HepG2 (cell line): ENCODE results near the gene ISCA1. TPM values are rescaled to one million over a fixed set of nuclear protein-coding genes. Genes with fewer than 3 reads are reported as not detected.

ENCODE experiments used
- ATAC-seq: fragments of 200-7000 bp; cut with Tn5 transposase; 3 replicates; pipeline ENCODE4 v1.9.1; 2020; ENCODE audit warnings: mild to moderate bottlenecking, moderate library complexity
- BruUV-seq: library from RNA; stranded (reverse); fragments of 400-500 nt; replicated peaks from 2 replicates; lab custom pipeline; 2021; lab: Mats Ljungman, UMichigan
- CTCF ChIA-PET: fragments of 300-600 bp; formaldehyde crosslinking; extraction: SDS; loops from one replicate; lab custom pipeline; 2021; ENCODE audit warnings: low total read pairs, inconsistent platforms, low intra/inter-chr PET ratio; lab: Yijun Ruan, JAX
- POLR2A ChIA-PET: fragments of 350-600 bp; sonication (Branson Sonifier 250); formaldehyde crosslinking; loops from one replicate; lab custom pipeline; 2020; ENCODE audit warnings: antibody characterized with exemption, inconsistent platforms; lab: Yijun Ruan, JAX
- DNase-seq: peaks from one replicate; pipeline ENCODE4 v3.0.0-alpha.2; 2015; ENCODE audit warnings: low spot score
- FAIRE-seq: peaks from 3 replicates; lab custom pipeline; 2011; peaks lifted over from hg19 to GRCh38; lab: Jason Lieb, UNC
- H2AFZ ChIP-seq: one replicate; pipeline ENCODE4 v1.6.1; 2011; ENCODE audit warnings: low read length, inconsistent platforms
- H3K27ac ChIP-seq: fragments of 300-600 bp; 3 replicates; pipeline ENCODE4 v1.8.0; 2011; ENCODE audit warnings: mixed run types, mild to moderate bottlenecking, mixed read lengths, low read length, inconsistent platforms; ENCODE audit not compliant: insufficient read depth; ENCODE audit errors: extremely low read length
- H3K27me3 ChIP-seq, 2 experiments: fragments of 200-600 bp in 1 of 2; 2 replicates in 1 of 2; 3 replicates in 1 of 2; pipeline versions ENCODE4 v1.6.0 to v1.8.0; 2011; ENCODE audit warnings: low read length in 2 of 2, mild to moderate bottlenecking in 2 of 2, moderate library complexity in 2 of 2, inconsistent platforms in 1 of 2; ENCODE audit not compliant: insufficient read depth in 2 of 2, control insufficient read depth in 1 of 2
- H3K36me3 ChIP-seq, 2 experiments: fragments of 200-600 bp in 1 of 2; replicated peaks in 1 of 2; 2 replicates in 1 of 2; 3 replicates in 1 of 2; pipeline versions ENCODE4 v1.5.1 to v1.8.0; 2011; ENCODE audit warnings: low read length in 2 of 2, inconsistent platforms in 1 of 2; ENCODE audit not compliant: insufficient read depth in 2 of 2, control insufficient read depth in 1 of 2
- H3K4me1 ChIP-seq: 2 replicates; pipeline ENCODE4 v1.5.1; 2012; ENCODE audit warnings: low read length, inconsistent platforms; ENCODE audit not compliant: insufficient read depth
- H3K4me2 ChIP-seq: 2 replicates; pipeline ENCODE4 v1.6.0; 2011; ENCODE audit warnings: low read depth, low read length, inconsistent platforms
- H3K4me3 ChIP-seq, 3 experiments: fragments of 200-600 bp in 1 of 3; sonication (generic), shearing (Covaris generic) in 1 of 3; replicated peaks in 1 of 3; 2 replicates each; pipeline ENCODE4 v1.5.1; 2011 to 2016; ENCODE audit warnings: low read length in 3 of 3, inconsistent platforms in 2 of 3, low read depth in 2 of 3, mild to moderate bottlenecking in 2 of 3, control low read depth in 1 of 3, mixed read lengths in 1 of 3; ENCODE audit not compliant: insufficient read depth in 1 of 3
- H3K79me2 ChIP-seq: one replicate; pipeline ENCODE4 v1.6.1; 2011; ENCODE audit warnings: low read length, inconsistent platforms; ENCODE audit not compliant: insufficient read depth
- H3K9ac ChIP-seq: 2 replicates; pipeline ENCODE4 v1.6.0; 2011; ENCODE audit warnings: mild to moderate bottlenecking, low read depth, low read length, inconsistent platforms; ENCODE audit not compliant: insufficient read depth
- H3K9me3 ChIP-seq: 2 replicates; pipeline ENCODE4 v1.5.1; 2012; ENCODE audit warnings: mild to moderate bottlenecking, low read length
- H4K20me1 ChIP-seq: 2 replicates; pipeline ENCODE4 v1.6.0; 2011; ENCODE audit warnings: inconsistent platforms, mild to moderate bottlenecking, low read length, moderate library complexity; ENCODE audit not compliant: insufficient read depth
- CENPBD1 ChIP-seq: sonication (generic); formaldehyde crosslinking; IDR thresholded peaks from 2 replicates; pipeline ENCODE4 v1.8.0; 2022; ENCODE audit warnings: missing genetic modification reagents, low read depth, mild to moderate bottlenecking, borderline replicate concordance
- EHMT2 ChIP-seq: fragments of 200-600 bp; sonication (generic); IDR thresholded peaks from 2 replicates; pipeline ENCODE4 v1.7.0; 2017; ENCODE audit warnings: antibody characterized with exemption, low read depth, low read length, borderline replicate concordance
- HBP1 ChIP-seq: IDR thresholded peaks from 2 replicates; pipeline ENCODE4 v1.6.1; 2016; ENCODE audit warnings: low read depth, control low read depth
- NR0B2 ChIP-seq: sonication (generic); formaldehyde crosslinking; IDR thresholded peaks from 2 replicates; pipeline ENCODE4 v1.4.0; 2020; ENCODE audit warnings: mild to moderate bottlenecking, missing genetic modification reagents
- ZNF136 ChIP-seq: sonication (generic); formaldehyde crosslinking; IDR thresholded peaks from 2 replicates; pipeline ENCODE4 v1.8.1; 2022; ENCODE audit warnings: low read depth, mild to moderate bottlenecking, moderate library complexity, missing genetic modification reagents
- ZNF331 ChIP-seq: sonication (generic); formaldehyde crosslinking; IDR thresholded peaks from 2 replicates; pipeline ENCODE4 v1.4.0; 2020; ENCODE audit warnings: missing genetic modification reagents
- ZNF441 ChIP-seq: sonication (generic); formaldehyde crosslinking; IDR thresholded peaks from 2 replicates; pipeline ENCODE4 v1.7.0; 2021; ENCODE audit warnings: missing genetic modification reagents, borderline replicate concordance
- WGBS: methylation state at CpG from one replicate; pipeline ENCODE4 v1.1.6; 2017; ENCODE audit warnings: low lambda C conversion rate; 5-methylcytosine and 5-hydroxymethylcytosine counted together
- in situ Hi-C: cut with HindIII; loops from 2 replicates; pipeline ENCODE4 v1.10.0; 2017; ENCODE audit warnings: low pct_unique_long_range_greater_than_20kb; ENCODE audit not compliant: extremely low pct_ligation_motif_present
- intact Hi-C: fragments of 100-400 bp; cut with micrococcal nuclease; formaldehyde crosslinking; loops from one replicate; pipeline ENCODE4 v1.10.0; 2022; ENCODE audit not compliant: unreplicated experiment
- polyA plus RNA-seq, 8 experiments: library from polyadenylated mRNA; depleted of rRNA in 3 of 8; stranded (reverse) in 7 of 8; unstranded in 1 of 8; fragments of >200 nt; fragmentation: Illumina TruSeq in 4 of 8; extraction: Trizol in 4 of 8; gene quantifications; 2 replicates each; pipeline versions ENCODE4 v1.2.1 to v1.2.3, GENCODE V29; 2011 to 2016; ENCODE audit warnings: low read depth in 4 of 8, missing spikeins in 1 of 8, mixed read lengths in 1 of 8; ENCODE audit not compliant: insufficient read depth in 1 of 8
- total RNA-seq, 5 experiments: library from RNA; depleted of rRNA; stranded (reverse); fragments of >200 nt; fragmentation: Illumina TruSeq; extraction: Trizol; gene quantifications; 2 replicates each; pipeline ENCODE4 v1.2.3, GENCODE V29; 2016; ENCODE audit warnings: low read depth in 1 of 5
- TF ChIP-seq, protein P1 (sequence below): sonication (generic); formaldehyde crosslinking; IDR thresholded peaks from 2 replicates; pipeline ENCODE4 v1.9.0; 2022; ENCODE audit warnings: missing genetic modification reagents, mild to moderate bottlenecking, borderline replicate concordance
- TF ChIP-seq, protein P2 (sequence below): sonication (generic); formaldehyde crosslinking; IDR thresholded peaks from 2 replicates; pipeline ENCODE4 v1.9.0; 2021; ENCODE audit warnings: mild to moderate bottlenecking, missing genetic modification reagents
- TF ChIP-seq, protein P3 (sequence below): sonication (generic); formaldehyde crosslinking; IDR thresholded peaks from 2 replicates; pipeline ENCODE4 v1.8.1; 2023; ENCODE audit warnings: mild to moderate bottlenecking, inconsistent platforms, moderate library complexity, missing genetic modification reagents, borderline replicate concordance

Gene ISCA1
- total and polyA plus RNA-seq, 2 of the 13 experiments (the other 11 are each of a cell fraction or from before 2014, with no cell fraction given) = 29.2 to 40.9 TPM

DNA sequence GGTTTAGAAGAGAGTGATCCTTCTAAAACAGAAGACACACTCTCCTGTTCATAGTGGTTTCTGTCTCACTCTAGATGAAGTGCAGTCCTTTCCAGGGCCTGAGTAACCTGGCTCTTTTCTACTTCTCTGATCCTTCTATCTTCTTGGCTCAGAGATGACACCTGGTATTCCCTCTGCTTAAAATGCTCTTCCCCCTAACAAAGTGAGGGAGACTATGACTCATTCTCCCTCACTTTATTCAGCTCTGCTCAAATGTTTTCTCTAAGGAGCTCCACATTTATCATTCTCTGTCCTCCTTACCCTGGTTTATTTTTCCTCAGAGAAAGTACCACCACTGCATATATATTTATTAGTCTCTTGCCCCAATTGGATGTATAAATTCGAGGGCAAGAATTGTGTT is 47.3 kb upstream of the ISCA1 start (continued):
- TF ChIP-seq ZNF441 (CRISPR knock-in tag) (no peak), CENPBD1 (CRISPR knock-in tag) (no peak)

DNA sequence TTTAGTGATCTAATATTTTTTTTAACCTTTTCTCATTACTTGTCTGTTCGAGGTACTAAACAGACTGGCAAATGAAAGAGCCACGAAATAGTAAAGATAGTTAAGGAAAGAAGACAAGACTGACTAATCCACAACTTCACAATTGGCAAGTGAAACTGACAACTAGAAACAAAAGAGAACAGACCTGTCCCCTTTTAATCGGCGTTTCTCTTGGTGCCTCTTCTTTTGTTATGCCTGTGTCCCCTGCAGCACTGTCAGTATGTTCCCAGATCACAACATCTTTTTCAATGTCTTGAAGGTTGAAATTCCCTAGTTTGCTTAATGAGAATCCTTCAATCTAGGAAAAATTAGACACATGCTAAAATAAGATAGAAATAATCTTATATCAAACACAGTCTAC is 45.8 kb upstream of the ISCA1 start:
- Histone ChIP-seq H3K36me3 (peaks cover 17 to 56% of the 10 kb centered on the region in 2 experiments), H3K27me3 (no peaks in the 10 kb centered on the region), H3K27ac (no peak overlapping the region), H2AFZ (no peak overlapping the region), H3K4me1 (peaks cover under 1% of the 10 kb centered on the region), H3K4me2 (no peak overlapping the region), H3K79me2 (no peaks in the 10 kb centered on the region), H3K9me3 (no peaks in the 10 kb centered on the region), H4K20me1 (no peaks in the 10 kb centered on the region), H3K9ac (no peak overlapping the region), H3K4me3 (no peak overlapping the region)
- DNase-seq (no peak), FAIRE-seq (no peak), ATAC-seq (no peak)
- intact Hi-C loops (no loop called here), in situ Hi-C loops (no loop called here)
- ChIA-PET CTCF (no interaction called here), POLR2A (no interaction called here)
- BruUV-seq = no TSS peak
- WGBS = 96% methylated on average over 4 of the region's 4 CpGs
- no peak for TF ChIP-seq ZNF136 (CRISPR knock-in tag)
- TF ChIP-seq, protein P1, sequence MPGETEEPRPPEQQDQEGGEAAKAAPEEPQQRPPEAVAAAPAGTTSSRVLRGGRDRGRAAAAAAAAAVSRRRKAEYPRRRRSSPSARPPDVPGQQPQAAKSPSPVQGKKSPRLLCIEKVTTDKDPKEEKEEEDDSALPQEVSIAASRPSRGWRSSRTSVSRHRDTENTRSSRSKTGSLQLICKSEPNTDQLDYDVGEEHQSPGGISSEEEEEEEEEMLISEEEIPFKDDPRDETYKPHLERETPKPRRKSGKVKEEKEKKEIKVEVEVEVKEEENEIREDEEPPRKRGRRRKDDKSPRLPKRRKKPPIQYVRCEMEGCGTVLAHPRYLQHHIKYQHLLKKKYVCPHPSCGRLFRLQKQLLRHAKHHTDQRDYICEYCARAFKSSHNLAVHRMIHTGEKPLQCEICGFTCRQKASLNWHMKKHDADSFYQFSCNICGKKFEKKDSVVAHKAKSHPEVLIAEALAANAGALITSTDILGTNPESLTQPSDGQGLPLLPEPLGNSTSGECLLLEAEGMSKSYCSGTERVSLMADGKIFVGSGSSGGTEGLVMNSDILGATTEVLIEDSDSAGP (CRISPR knock-in tag) = no peak
- TF ChIP-seq HBP1 = no peak
- TF ChIP-seq, protein P2, sequence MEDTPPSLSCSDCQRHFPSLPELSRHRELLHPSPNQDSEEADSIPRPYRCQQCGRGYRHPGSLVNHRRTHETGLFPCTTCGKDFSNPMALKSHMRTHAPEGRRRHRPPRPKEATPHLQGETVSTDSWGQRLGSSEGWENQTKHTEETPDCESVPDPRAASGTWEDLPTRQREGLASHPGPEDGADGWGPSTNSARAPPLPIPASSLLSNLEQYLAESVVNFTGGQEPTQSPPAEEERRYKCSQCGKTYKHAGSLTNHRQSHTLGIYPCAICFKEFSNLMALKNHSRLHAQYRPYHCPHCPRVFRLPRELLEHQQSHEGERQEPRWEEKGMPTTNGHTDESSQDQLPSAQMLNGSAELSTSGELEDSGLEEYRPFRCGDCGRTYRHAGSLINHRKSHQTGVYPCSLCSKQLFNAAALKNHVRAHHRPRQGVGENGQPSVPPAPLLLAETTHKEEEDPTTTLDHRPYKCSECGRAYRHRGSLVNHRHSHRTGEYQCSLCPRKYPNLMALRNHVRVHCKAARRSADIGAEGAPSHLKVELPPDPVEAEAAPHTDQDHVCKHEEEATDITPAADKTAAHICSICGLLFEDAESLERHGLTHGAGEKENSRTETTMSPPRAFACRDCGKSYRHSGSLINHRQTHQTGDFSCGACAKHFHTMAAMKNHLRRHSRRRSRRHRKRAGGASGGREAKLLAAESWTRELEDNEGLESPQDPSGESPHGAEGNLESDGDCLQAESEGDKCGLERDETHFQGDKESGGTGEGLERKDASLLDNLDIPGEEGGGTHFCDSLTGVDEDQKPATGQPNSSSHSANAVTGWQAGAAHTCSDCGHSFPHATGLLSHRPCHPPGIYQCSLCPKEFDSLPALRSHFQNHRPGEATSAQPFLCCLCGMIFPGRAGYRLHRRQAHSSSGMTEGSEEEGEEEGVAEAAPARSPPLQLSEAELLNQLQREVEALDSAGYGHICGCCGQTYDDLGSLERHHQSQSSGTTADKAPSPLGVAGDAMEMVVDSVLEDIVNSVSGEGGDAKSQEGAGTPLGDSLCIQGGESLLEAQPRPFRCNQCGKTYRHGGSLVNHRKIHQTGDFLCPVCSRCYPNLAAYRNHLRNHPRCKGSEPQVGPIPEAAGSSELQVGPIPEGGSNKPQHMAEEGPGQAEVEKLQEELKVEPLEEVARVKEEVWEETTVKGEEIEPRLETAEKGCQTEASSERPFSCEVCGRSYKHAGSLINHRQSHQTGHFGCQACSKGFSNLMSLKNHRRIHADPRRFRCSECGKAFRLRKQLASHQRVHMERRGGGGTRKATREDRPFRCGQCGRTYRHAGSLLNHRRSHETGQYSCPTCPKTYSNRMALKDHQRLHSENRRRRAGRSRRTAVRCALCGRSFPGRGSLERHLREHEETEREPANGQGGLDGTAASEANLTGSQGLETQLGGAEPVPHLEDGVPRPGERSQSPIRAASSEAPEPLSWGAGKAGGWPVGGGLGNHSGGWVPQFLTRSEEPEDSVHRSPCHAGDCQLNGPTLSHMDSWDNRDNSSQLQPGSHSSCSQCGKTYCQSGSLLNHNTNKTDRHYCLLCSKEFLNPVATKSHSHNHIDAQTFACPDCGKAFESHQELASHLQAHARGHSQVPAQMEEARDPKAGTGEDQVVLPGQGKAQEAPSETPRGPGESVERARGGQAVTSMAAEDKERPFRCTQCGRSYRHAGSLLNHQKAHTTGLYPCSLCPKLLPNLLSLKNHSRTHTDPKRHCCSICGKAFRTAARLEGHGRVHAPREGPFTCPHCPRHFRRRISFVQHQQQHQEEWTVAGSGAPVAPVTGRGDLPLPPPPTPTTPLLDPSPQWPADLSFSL (CRISPR knock-in tag) = no peak
- no peak for TF ChIP-seq NR0B2 (CRISPR knock-in tag)
- TF ChIP-seq, protein P3, sequence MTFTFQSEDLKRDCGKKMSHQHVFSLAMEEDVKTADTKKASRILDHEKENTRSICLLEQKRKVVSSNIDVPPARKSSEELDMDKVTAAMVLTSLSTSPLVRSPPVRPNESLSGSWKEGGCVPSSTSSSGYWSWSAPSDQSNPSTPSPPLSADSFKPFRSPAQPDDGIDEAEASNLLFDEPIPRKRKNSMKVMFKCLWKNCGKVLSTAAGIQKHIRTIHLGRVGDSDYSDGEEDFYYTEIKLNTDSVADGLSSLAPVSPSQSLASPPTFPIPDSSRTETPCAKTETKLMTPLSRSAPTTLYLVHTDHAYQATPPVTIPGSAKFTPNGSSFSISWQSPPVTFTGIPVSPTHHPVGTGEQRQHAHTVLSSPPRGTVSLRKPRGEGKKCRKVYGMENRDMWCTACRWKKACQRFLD (CRISPR knock-in tag) = no peak
- no peak for TF ChIP-seq EHMT2
- no peak for TF ChIP-seq ZNF331 (CRISPR knock-in tag)
